ENCODE measurements around the gene HSD11B2.

- no peak for TF ChIP-seq CTCF (conservative IDR thresholded peaks at IDR 0.05; ENCODE audit: low read depth, low read length)
- no peak for TF ChIP-seq EZH2phosphoT487 (IDR thresholded peaks at IDR 0.05; ENCODE audit: borderline replicate concordance, low read length)
- TF ChIP-seq EZH2 (IDR thresholded peaks at IDR 0.05; ENCODE audit: low read length, unreplicated experiment): no peak
Observed at GRCh38 chr16:67442581-67443255, 11.8 kb downstream of the HSD11B2 start.
